ENCODE data around the gene IFNA16. TPM values are rescaled to one million over a fixed set of nuclear protein-coding genes. Genes with fewer than 3 reads are reported as not detected.

The IFNA16 gene
- polyA plus RNA-seq, 2 of the 4 experiments (the other 2 are of a cell fraction): not detected

DNA sequence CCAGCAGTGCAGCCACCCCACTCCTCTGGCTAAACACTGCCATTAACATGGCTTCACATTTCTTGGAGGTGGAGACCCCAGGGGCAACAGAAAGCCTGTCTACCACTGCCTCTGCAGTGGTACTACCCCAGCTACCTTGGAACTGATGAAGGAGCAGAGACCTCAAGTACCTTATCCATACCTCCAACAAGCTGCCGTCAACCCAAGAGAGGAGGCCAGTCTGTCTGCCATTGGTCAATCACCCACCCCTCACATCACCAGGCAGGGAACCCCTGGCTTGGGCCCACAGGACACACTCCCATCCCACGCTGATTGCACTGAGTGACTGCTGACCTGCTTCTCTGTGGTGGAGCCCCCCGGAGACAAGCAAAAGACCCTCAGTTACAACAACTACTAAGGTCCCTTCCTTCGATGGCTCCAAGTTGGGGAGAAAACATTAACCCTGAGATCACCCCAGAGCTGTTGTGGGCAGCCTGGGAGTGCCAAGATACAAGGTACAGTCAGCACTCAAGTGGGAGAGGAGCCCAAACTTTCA lies 17.1 kb upstream of the IFNA16 start:
- ChIA-PET CTCF (interaction anchor here (0.6 to 1.9 kb wide), 3 partner anchors 10 to 361 kb away, joined by 3 to 5 read pairs (median 4); no protein-coding TSS in a partner anchor), POLR2A (no interaction called here)
- DNase-seq (ENCODE audit: low read depth in 1 of 2, low spot score in 1 of 2) (no peak), ATAC-seq (no peak), FAIRE-seq (no peak)
- Histone ChIP-seq H3K27ac (no peak overlapping the region), H3K4me3 (no peak overlapping the region), H3K9me3 (no peaks in the 10 kb centered on the region), H3K4me1 (no peaks in the 10 kb centered on the region), H3K4me2 (no peak overlapping the region)
- 40% methylated on average over 3 of the region's 4 CpGs for WGBS (ENCODE audit: missing lambda C conversion rate)
- no peak for TF ChIP-seq MAFK (IDR thresholded peaks at IDR 0.05; ENCODE audit: partially characterized antibody)
- no peak for TF ChIP-seq JUNB (IDR thresholded peaks at IDR 0.05)
- TF ChIP-seq HOXA7 (CRISPR knock-in tag; IDR thresholded peaks at IDR 0.05): no peak
- no peak for TF ChIP-seq HDAC2 (IDR thresholded peaks at IDR 0.05)
- TF ChIP-seq, protein P1, sequence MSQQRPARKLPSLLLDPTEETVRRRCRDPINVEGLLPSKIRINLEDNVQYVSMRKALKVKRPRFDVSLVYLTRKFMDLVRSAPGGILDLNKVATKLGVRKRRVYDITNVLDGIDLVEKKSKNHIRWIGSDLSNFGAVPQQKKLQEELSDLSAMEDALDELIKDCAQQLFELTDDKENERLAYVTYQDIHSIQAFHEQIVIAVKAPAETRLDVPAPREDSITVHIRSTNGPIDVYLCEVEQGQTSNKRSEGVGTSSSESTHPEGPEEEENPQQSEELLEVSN (IDR thresholded peaks at IDR 0.05; ENCODE audit: borderline replicate concordance, low read depth): no peak
- no peak for TF ChIP-seq RCOR1 (IDR thresholded peaks at IDR 0.05; ENCODE audit: low read depth, low read length)
- no peak for TF ChIP-seq HOXB5 (CRISPR knock-in tag; IDR thresholded peaks at IDR 0.05)
- no peak for TF ChIP-seq POLR2A (IDR thresholded peaks at IDR 0.05; ENCODE audit: low read length)
- TF ChIP-seq, protein P2, sequence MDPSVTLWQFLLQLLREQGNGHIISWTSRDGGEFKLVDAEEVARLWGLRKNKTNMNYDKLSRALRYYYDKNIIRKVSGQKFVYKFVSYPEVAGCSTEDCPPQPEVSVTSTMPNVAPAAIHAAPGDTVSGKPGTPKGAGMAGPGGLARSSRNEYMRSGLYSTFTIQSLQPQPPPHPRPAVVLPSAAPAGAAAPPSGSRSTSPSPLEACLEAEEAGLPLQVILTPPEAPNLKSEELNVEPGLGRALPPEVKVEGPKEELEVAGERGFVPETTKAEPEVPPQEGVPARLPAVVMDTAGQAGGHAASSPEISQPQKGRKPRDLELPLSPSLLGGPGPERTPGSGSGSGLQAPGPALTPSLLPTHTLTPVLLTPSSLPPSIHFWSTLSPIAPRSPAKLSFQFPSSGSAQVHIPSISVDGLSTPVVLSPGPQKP (IDR thresholded peaks at IDR 0.05; ENCODE audit: low read depth, low read length): no peak
- no peak for TF ChIP-seq KDM1A (IDR thresholded peaks at IDR 0.05; ENCODE audit: low read depth)
- no peak for TF ChIP-seq ZSCAN20 (CRISPR knock-in tag; IDR thresholded peaks at IDR 0.05)
- TF ChIP-seq EP300 (IDR thresholded peaks at IDR 0.05): no peak
- no peak for TF ChIP-seq HEYL (CRISPR knock-in tag; IDR thresholded peaks at IDR 0.05)
- no peak for TF ChIP-seq CBX2 (IDR thresholded peaks at IDR 0.05; ENCODE audit: borderline replicate concordance, low read depth)
- TF ChIP-seq, protein P3, sequence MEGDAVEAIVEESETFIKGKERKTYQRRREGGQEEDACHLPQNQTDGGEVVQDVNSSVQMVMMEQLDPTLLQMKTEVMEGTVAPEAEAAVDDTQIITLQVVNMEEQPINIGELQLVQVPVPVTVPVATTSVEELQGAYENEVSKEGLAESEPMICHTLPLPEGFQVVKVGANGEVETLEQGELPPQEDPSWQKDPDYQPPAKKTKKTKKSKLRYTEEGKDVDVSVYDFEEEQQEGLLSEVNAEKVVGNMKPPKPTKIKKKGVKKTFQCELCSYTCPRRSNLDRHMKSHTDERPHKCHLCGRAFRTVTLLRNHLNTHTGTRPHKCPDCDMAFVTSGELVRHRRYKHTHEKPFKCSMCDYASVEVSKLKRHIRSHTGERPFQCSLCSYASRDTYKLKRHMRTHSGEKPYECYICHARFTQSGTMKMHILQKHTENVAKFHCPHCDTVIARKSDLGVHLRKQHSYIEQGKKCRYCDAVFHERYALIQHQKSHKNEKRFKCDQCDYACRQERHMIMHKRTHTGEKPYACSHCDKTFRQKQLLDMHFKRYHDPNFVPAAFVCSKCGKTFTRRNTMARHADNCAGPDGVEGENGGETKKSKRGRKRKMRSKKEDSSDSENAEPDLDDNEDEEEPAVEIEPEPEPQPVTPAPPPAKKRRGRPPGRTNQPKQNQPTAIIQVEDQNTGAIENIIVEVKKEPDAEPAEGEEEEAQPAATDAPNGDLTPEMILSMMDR (IDR thresholded peaks at IDR 0.05): no peak
- no peak for TF ChIP-seq CEBPB (IDR thresholded peaks at IDR 0.05)
- TF ChIP-seq FOXS1 (CRISPR knock-in tag; IDR thresholded peaks at IDR 0.05): no peak
- TF ChIP-seq, protein P4, sequence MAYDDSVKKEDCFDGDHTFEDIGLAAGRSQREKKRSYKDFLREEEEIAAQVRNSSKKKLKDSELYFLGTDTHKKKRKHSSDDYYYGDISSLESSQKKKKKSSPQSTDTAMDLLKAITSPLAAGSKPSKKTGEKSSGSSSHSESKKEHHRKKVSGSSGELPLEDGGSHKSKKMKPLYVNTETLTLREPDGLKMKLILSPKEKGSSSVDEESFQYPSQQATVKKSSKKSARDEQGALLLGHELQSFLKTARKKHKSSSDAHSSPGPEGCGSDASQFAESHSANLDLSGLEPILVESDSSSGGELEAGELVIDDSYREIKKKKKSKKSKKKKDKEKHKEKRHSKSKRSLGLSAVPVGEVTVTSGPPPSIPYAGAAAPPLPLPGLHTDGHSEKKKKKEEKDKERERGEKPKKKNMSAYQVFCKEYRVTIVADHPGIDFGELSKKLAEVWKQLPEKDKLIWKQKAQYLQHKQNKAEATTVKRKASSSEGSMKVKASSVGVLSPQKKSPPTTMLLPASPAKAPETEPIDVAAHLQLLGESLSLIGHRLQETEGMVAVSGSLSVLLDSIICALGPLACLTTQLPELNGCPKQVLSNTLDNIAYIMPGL (CRISPR knock-in tag; IDR thresholded peaks at IDR 0.05; ENCODE audit: borderline replicate concordance): no peak
- no peak for TF ChIP-seq KDM5A (IDR thresholded peaks at IDR 0.05)

DNA sequence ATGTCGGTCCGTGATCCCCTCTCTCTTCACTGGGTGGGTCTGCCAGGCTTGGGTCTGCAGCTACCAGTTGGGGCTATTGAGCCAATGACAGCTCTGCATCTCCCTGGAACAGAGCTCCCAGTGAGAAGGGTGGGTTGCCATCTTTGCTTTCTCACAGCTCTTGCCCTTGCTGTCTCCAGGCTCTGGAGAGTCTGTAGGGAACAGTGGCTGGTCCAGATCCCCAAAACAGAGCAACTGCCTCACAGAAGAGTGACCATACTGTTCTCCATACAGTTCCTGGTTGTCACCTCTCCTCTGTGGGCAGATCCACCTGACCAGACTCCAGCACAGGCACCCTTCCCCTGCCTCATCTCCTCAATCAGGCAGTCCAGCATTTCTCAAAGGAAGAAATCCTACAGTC lies 16.1 kb upstream of the IFNA16 start:
- no CpG with 5 or more reads among the region's 2 CpGs for WGBS (ENCODE audit: missing lambda C conversion rate)
- Histone ChIP-seq H3K4me2 (no peak overlapping the region), H3K27ac (no peak overlapping the region), H3K4me1 (no peaks in the 10 kb centered on the region), H3K9me3 (no peaks in the 10 kb centered on the region), H3K4me3 (no peak overlapping the region)
- FAIRE-seq: no peak
- CTCF ChIA-PET: no interaction called here
- ATAC-seq: no peak
- POLR2A ChIA-PET: no interaction called here
- no peak for TF ChIP-seq RCOR1 (IDR thresholded peaks at IDR 0.05; ENCODE audit: low read depth, low read length)
- TF ChIP-seq FOXS1 (CRISPR knock-in tag; IDR thresholded peaks at IDR 0.05): no peak
- no peak for TF ChIP-seq RFX5 (IDR thresholded peaks at IDR 0.05)
- no peak for TF ChIP-seq POLR2A (IDR thresholded peaks at IDR 0.05; ENCODE audit: low read length)
- DNase-seq (ENCODE audit: low read depth in 1 of 2, low spot score in 1 of 2): no peak

All from A549 (cell line).